Measurements from ENCODE around the gene SHQ1.

GRCh38 chr3:72700106-72700505 is 148.1 kb downstream of the SHQ1 start:
- TF ChIP-seq POLR2A (IDR thresholded peaks at IDR 0.05) = no peak
- no peak for TF ChIP-seq CTCF (IDR thresholded peaks at IDR 0.05)
- no peak for TF ChIP-seq POLR2AphosphoS5 (IDR thresholded peaks at IDR 0.05)
